Natural killer cell (primary cell): ENCODE measurements around the gene KRTAP10-1. TPM values are rescaled to one million over a fixed set of nuclear protein-coding genes. Genes with fewer than 3 reads are reported as not detected.

Experiments
- ATAC-seq, 3 donors: fragments of 150-1000 bp in 2 of 3; fragments of 200-7000 bp in 1 of 3; cut with Tn5 transposase; 1 replicate in 1 of 3; 2 replicates in 2 of 3; pipeline ENCODE4 v1.10.0; 2021; ENCODE audit warnings: mild to moderate bottlenecking in 2 of 3, moderate library complexity in 2 of 3
- DNase-seq, 2 donors: peaks; one replicate each; pipeline versions ENCODE4 v3.0.0 to v3.0.0-alpha.2; 2013 to 2021; ENCODE audit warnings: mixed read lengths in 1 of 2
- H3K27ac ChIP-seq: one replicate; pipeline ENCODE4 v1.5.1; 2013; ENCODE audit warnings: mild to moderate bottlenecking, low read length
- H3K27me3 ChIP-seq: one replicate; pipeline ENCODE4 v1.6.1; 2013; ENCODE audit warnings: low read length; ENCODE audit not compliant: control insufficient read depth, insufficient read depth
- H3K36me3 ChIP-seq: one replicate; pipeline ENCODE4 v1.6.1; 2013; ENCODE audit warnings: low read length; ENCODE audit not compliant: control insufficient read depth, insufficient read depth
- H3K4me1 ChIP-seq: one replicate; pipeline ENCODE4 v1.6.1; 2013; ENCODE audit warnings: low read length; ENCODE audit not compliant: control insufficient read depth, insufficient read depth
- H3K4me3 ChIP-seq: one replicate; pipeline ENCODE4 v1.5.1; 2013; ENCODE audit warnings: low read length
- H3K9me3 ChIP-seq: one replicate; pipeline ENCODE4 v1.6.1; 2013; ENCODE audit warnings: low read length; ENCODE audit not compliant: control insufficient read depth, insufficient read depth
- H3K27ac Mint-ChIP-seq, 2 donors: one replicate each; pipeline ENCODE4 v1.8.0; 2022; ENCODE audit warnings: mild to moderate bottlenecking in 2 of 2, mixed read lengths in 2 of 2, moderate library complexity in 1 of 2
- H3K27me3 Mint-ChIP-seq, 2 donors: one replicate each; pipeline ENCODE4 v1.8.0; 2022; ENCODE audit warnings: low read depth in 2 of 2, mixed read lengths in 2 of 2
- H3K36me3 Mint-ChIP-seq: one replicate; pipeline ENCODE4 v1.8.0; 2022; ENCODE audit warnings: mixed read lengths
- H3K4me1 Mint-ChIP-seq, 2 donors: one replicate each; pipeline ENCODE4 v1.8.0; 2022; ENCODE audit warnings: mixed read lengths in 2 of 2
- H3K4me3 Mint-ChIP-seq: one replicate; pipeline ENCODE4 v1.8.0; 2022; ENCODE audit warnings: mild to moderate bottlenecking, moderate library complexity, mixed read lengths
- H3K9me3 Mint-ChIP-seq, 2 donors: one replicate each; pipeline ENCODE4 v1.8.0; 2022; ENCODE audit warnings: mixed read lengths in 2 of 2
- WGBS: methylation state at CpG from one replicate; pipeline ENCODE4 v1.1.7; 2013; ENCODE audit warnings: missing lambda C conversion rate; ENCODE audit not compliant: insufficient coverage; 5-methylcytosine and 5-hydroxymethylcytosine counted together
- intact Hi-C: fragments of 100-400 bp; cut with micrococcal nuclease; formaldehyde crosslinking; loops from one replicate; pipeline ENCODE4 v1.14.2; 2022
- total RNA-seq, 4 donors: library from RNA; stranded (reverse); fragments of 120-200 nt in 1 of 4; gene quantifications; one replicate each; pipeline versions ENCODE4 v1.2.3 to v1.2.4, GENCODE V29; 2013 to 2022
- TF ChIP-seq, protein P1 (sequence below): fragments of 200-600 bp; IDR thresholded peaks from one replicate; pipeline ENCODE4 v1.8.0; 2022; ENCODE audit warnings: antibody characterized with exemption

Gene KRTAP10-1
- total RNA-seq, 3 donors from 2014 or later (not counting 1 experiment from before 2014, with no cell fraction given): not detected

DNA sequence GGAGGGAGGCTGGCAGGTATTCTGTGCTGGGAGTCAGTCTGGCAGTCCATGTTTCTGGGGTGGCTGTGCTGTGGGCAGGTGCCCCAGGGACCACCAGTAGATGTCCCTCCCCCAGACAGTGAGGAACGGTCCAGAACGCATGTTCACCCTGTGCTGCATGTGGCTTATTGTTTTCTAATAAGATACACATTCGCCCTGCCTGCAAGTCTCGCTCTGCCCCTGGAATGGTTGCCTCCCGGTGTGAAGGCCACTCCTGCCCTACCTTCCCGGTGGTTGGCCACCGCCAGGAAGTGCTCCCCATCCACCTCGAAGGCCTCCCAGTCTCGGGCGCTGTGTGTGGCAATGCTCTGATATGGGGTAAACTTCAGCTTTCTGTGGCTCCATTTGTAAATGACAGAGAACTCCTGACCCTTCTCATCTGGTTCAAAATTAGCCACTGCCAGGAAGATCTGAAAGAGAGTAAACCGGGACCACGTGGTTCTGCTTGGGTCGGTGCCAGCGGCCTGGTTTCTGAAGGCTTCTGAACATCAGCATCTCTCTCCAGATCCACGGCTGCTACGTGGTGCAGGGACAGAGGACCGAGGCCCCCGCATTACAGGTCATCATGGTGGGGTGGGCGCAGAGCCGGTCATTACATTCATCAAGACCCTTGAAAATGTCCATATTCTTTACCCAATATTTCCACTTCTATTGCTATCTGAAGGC, 14.5 kb downstream of the KRTAP10-1 start:
- 92% methylated on average over 20 of the region's 20 CpGs for WGBS
- Histone ChIP-seq H3K4me3 (no peak overlapping the region), H3K27ac (no peak overlapping the region), H3K27me3 (no peaks in the 10 kb centered on the region), H3K36me3 (no peaks in the 10 kb centered on the region), H3K9me3 (no peaks in the 10 kb centered on the region), H3K4me1 (no peaks in the 10 kb centered on the region)
- ATAC-seq (no peak), DNase-seq (no peak)
- no peak overlapping the region for H3K27ac Mint-ChIP-seq
- H3K27me3 Mint-ChIP-seq: no peaks in the 10 kb centered on the region
- no peaks in the 10 kb centered on the region for H3K9me3 Mint-ChIP-seq
- H3K36me3 Mint-ChIP-seq: no peaks in the 10 kb centered on the region
- TF ChIP-seq, protein P1, sequence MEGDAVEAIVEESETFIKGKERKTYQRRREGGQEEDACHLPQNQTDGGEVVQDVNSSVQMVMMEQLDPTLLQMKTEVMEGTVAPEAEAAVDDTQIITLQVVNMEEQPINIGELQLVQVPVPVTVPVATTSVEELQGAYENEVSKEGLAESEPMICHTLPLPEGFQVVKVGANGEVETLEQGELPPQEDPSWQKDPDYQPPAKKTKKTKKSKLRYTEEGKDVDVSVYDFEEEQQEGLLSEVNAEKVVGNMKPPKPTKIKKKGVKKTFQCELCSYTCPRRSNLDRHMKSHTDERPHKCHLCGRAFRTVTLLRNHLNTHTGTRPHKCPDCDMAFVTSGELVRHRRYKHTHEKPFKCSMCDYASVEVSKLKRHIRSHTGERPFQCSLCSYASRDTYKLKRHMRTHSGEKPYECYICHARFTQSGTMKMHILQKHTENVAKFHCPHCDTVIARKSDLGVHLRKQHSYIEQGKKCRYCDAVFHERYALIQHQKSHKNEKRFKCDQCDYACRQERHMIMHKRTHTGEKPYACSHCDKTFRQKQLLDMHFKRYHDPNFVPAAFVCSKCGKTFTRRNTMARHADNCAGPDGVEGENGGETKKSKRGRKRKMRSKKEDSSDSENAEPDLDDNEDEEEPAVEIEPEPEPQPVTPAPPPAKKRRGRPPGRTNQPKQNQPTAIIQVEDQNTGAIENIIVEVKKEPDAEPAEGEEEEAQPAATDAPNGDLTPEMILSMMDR: no peak
- intact Hi-C loops: no loop called here
- H3K4me3 Mint-ChIP-seq: no peak overlapping the region
- peaks cover 0 to 5% of the 10 kb centered on the region in 2 donors for H3K4me1 Mint-ChIP-seq

DNA sequence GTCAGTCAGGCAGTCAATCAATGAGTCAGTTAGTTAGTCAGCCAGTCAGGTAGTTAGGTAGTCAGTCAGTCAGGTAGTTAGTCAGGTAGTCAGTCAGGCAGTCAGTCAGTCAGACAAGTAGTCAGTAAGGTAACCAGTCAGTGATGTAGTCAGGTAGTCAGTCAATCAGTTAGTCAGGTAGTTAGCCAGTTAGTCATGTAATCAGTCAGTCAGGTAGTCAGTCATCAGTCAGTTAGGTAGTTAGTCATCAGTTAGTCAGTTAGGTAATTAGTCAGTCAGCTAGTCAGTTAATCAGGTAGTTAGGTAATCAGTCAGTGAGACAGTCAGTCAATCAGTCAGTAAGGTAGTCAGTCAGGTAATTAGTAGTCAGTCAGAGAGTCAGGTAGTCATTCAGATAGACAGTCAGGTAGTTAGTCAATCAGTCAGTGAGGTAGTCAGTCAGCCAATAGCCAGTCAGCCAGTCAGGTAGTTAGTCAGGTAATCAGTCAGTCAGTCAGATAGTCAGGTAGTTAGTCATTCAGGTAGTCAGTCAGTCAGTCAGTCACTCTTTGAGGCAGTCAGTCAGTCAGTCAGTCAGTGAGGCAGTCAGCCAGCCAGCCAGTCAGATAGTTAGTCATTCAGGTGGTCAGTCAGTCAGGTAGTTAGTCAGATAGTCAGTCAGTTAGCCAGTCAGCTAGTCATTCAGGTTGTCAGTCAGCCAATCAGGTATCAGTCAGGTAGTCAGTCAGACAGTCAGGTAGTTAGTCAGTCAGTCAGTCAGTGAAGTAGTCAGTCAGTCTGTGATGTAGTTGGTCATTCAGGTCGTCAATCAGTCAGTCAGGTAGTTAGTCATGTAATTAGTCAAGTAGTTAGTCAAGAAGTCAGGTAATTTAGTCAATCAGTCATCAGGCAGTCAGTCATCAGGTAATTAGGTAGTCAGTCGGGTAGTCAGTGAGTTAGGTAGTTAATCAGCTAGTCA, 15.3 kb downstream of the KRTAP10-1 start:
- Mint-ChIP-seq H3K9me3 (no peaks in the 10 kb centered on the region), H3K4me1 (peaks cover 0 to 5% of the 10 kb centered on the region in 2 donors), H3K36me3 (no peaks in the 10 kb centered on the region), H3K27me3 (no peaks in the 10 kb centered on the region), H3K27ac (no peak overlapping the region), H3K4me3 (no peak overlapping the region)
- H3K36me3 ChIP-seq: no peaks in the 10 kb centered on the region
- no peaks in the 10 kb centered on the region for H3K4me1 ChIP-seq
- ATAC-seq (no peak), DNase-seq (no peak)
- 79% methylated on average over 2 of the region's 2 CpGs for WGBS
- H3K27ac ChIP-seq: no peak overlapping the region
- H3K4me3 ChIP-seq: no peak overlapping the region
- H3K9me3 ChIP-seq: no peaks in the 10 kb centered on the region
- intact Hi-C loops: no loop called here
- no peaks in the 10 kb centered on the region for H3K27me3 ChIP-seq
- TF ChIP-seq, protein P1: no peak

DNA sequence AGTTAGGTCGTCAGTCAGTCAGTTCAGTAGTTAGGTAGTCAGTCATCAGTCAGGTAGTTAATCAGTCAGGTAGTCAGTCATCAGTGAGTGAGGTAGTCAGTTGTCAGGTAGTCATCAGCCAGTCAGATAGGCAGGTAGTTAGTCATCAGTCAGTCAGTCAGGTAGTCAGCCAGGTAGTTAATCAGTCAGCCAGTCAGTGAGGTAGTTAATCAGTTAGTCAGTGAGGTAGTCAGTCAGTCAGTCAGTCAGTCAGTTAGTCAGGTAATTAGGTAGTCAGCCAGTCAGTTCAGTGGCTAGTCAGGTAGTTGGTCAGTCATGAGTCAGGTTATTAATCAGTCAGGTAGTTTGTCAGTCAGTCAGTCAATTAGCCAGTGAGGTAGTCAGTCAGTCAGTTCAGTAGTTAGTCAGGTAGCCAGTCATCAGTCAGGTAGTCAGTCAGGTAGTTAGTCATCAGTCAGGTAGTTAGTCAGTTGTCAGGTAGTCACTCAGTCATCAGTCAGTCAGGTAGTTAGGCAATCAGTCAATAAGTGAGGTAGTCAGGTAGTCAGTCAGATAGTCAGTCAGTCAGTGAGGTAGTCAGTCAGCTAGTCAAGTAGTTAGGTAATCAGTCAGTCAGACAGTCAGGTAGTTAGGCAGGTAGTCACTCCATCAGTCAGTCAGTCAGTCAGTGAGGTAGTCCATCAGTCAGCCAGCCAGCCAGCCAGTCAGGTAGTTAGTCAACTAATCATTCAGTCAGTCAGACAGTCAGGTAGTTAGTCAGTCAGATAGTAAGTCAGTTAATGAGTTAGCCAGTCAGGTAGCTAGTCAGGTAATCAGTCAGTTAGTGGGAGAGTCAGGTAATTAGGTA, 16.2 kb downstream of the KRTAP10-1 start:
- Histone ChIP-seq H3K9me3 (no peaks in the 10 kb centered on the region), H3K4me1 (no peaks in the 10 kb centered on the region), H3K27me3 (no peaks in the 10 kb centered on the region), H3K36me3 (no peaks in the 10 kb centered on the region), H3K27ac (no peak overlapping the region), H3K4me3 (no peak overlapping the region)
- no peaks in the 10 kb centered on the region for H3K9me3 Mint-ChIP-seq
- H3K4me3 Mint-ChIP-seq: no peak overlapping the region
- intact Hi-C loops: no loop called here
- H3K4me1 Mint-ChIP-seq: no peaks in the 10 kb centered on the region
- TF ChIP-seq, protein P1: no peak
- WGBS: 65% methylated on average over 1 of the region's 1 CpG
- no peak for DNase-seq
- no peak overlapping the region for H3K27ac Mint-ChIP-seq
- no peaks in the 10 kb centered on the region for H3K27me3 Mint-ChIP-seq
- no peaks in the 10 kb centered on the region for H3K36me3 Mint-ChIP-seq
- no peak for ATAC-seq
